ENCODE measurements around the gene XCR1.

Gene XCR1

GRCh38 chr3:45975686-45976085, 51.6 kb downstream of the XCR1 start:
- H3K9me3 ChIP-seq (ENCODE audit: control insufficient read depth, low read length), result no peaks in the 10 kb centered on the region
- no peak overlapping the region for H3K18ac ChIP-seq (ENCODE audit: low read depth in 1 of 2, low read length in 2 of 2)
- H3K4me1 ChIP-seq (ENCODE audit: control insufficient read depth, insufficient read depth, low read depth, low read length), result peaks cover 4% of the 10 kb centered on the region
- peaks cover 24 to 79% of the 10 kb centered on the region in 2 experiments for H3K36me3 ChIP-seq (ENCODE audit: control insufficient read depth in 1 of 2, insufficient read depth in 2 of 2, low read depth in 1 of 2, low read length in 2 of 2)
- H3K14ac ChIP-seq (ENCODE audit: low read length in 2 of 2), result no peak overlapping the region
- no peak overlapping the region for H4K8ac ChIP-seq (ENCODE audit: low read length)
- no peak overlapping the region for H2AFZ ChIP-seq (ENCODE audit: low read depth, low read length)
- H3K27me3 ChIP-seq (ENCODE audit: control insufficient read depth in 1 of 2, insufficient read depth in 1 of 2, low read length in 2 of 2), result no peaks in the 10 kb centered on the region
- no peak for DNase-seq
- H3K4me2 ChIP-seq (ENCODE audit: low read length, poor library complexity, severe bottlenecking), result no peak overlapping the region
- no peak overlapping the region for H2AK5ac ChIP-seq (ENCODE audit: low read length, severe bottlenecking)
- H3K79me1 ChIP-seq (replicated peaks; ENCODE audit: low read length, poor library complexity, severe bottlenecking), result no peaks in the 10 kb centered on the region
- H2BK5ac ChIP-seq (ENCODE audit: low read depth, low read length, poor library complexity, severe bottlenecking), result no peak overlapping the region
- no peak overlapping the region for H3K4ac ChIP-seq (ENCODE audit: low read depth in 1 of 2, low read length in 2 of 2)
- H2BK120ac ChIP-seq (ENCODE audit: low read depth, low read length), result no peak overlapping the region
- H2BK15ac ChIP-seq (ENCODE audit: low read depth, poor library complexity, severe bottlenecking), result no peak overlapping the region
- no peak overlapping the region for H3K9ac ChIP-seq (ENCODE audit: low read length)
- 97% methylated on average over 5 of the region's 5 CpGs for whole genome bisulfite sequencing
- no peak overlapping the region for H3K4me3 ChIP-seq (ENCODE audit: insufficient read depth in 1 of 2, low read depth in 1 of 2, low read length in 2 of 2)
- no peak overlapping the region for H3K23ac ChIP-seq (ENCODE audit: low read length in 2 of 2)
- H3K27ac ChIP-seq (ENCODE audit: low read length, poor library complexity, severe bottlenecking), result no peak overlapping the region
- no peak overlapping the region for H4K91ac ChIP-seq (ENCODE audit: low read length)
- H2BK12ac ChIP-seq (ENCODE audit: low read length in 2 of 2), result no peak overlapping the region

GRCh38 chr3:45974686-45975085, 52.6 kb downstream of the XCR1 start:
- Histone ChIP-seq H2BK15ac (ENCODE audit: low read depth, poor library complexity, severe bottlenecking) (no peak overlapping the region), H2BK5ac (ENCODE audit: low read depth, low read length, poor library complexity, severe bottlenecking) (no peak overlapping the region), H3K36me3 (ENCODE audit: control insufficient read depth in 1 of 2, insufficient read depth in 2 of 2, low read depth in 1 of 2, low read length in 2 of 2) (peaks cover 27 to 83% of the 10 kb centered on the region in 2 experiments), H3K23ac (ENCODE audit: low read length in 2 of 2) (no peak overlapping the region), H3K4me1 (ENCODE audit: control insufficient read depth, insufficient read depth, low read depth, low read length) (peaks cover 4% of the 10 kb centered on the region), H3K9me3 (ENCODE audit: control insufficient read depth, low read length) (no peaks in the 10 kb centered on the region), H2BK12ac (ENCODE audit: low read length in 2 of 2) (no peak overlapping the region), H3K27me3 (ENCODE audit: control insufficient read depth in 1 of 2, insufficient read depth in 1 of 2, low read length in 2 of 2) (no peaks in the 10 kb centered on the region), H3K4ac (ENCODE audit: low read depth in 1 of 2, low read length in 2 of 2) (no peak overlapping the region), H2AFZ (ENCODE audit: low read depth, low read length) (no peak overlapping the region), H4K8ac (ENCODE audit: low read length) (no peak overlapping the region), H3K14ac (ENCODE audit: low read length in 2 of 2) (no peak overlapping the region), H3K27ac (ENCODE audit: low read length, poor library complexity, severe bottlenecking) (no peak overlapping the region), H3K4me3 (ENCODE audit: insufficient read depth in 1 of 2, low read depth in 1 of 2, low read length in 2 of 2) (no peak overlapping the region), H2AK5ac (ENCODE audit: low read length, severe bottlenecking) (no peak overlapping the region), H3K18ac (ENCODE audit: low read depth in 1 of 2, low read length in 2 of 2) (no peak overlapping the region), H3K4me2 (ENCODE audit: low read length, poor library complexity, severe bottlenecking) (no peak overlapping the region), H2BK120ac (ENCODE audit: low read depth, low read length) (no peak overlapping the region), H3K9ac (ENCODE audit: low read length) (no peak overlapping the region), H3K79me1 (replicated peaks; ENCODE audit: low read length, poor library complexity, severe bottlenecking) (no peaks in the 10 kb centered on the region), H4K91ac (ENCODE audit: low read length) (no peak overlapping the region)
- no peak for DNase-seq
- WGBS, result 74% methylated on average over 3 of the region's 4 CpGs

DNA sequence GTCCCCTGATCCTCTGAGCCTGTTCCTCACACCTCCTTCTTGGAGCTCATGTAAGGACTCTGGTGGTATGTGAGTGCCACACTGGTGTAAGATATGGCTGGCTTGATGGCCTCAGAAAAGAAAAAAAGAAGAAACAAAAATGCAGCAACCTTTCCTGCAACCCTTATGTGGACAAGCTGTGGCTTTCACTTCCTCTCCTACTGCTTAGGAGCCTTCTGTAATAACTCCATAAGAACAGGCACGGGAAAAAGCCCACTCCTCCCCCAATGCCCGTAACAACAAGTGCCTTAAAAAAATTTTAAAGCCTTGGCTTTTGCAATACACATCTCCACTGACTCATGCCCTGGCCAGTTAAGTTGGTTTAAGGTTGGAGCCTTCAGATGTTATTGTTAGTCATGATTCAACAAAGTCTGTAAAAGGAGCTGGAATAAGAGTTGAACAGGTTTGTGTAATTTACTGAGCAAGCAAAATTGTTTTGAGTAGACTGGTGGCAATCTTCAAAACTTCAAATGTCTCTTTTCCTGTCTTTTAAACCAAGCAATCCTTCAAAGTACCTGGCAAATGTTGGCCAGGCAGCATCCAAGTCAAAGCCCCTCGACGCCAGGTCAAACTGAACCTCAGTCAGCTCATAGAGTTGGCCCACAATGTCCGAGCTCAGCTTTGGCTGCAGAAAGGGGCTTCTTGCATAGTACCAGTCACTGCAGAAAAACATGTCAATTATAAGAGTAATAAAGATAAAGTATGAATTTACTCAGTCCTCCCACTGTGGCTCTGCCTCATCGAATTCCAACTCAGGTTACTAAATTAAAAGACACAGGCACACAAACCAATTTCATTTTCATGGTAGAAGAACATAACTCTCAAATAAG, 54.5 kb downstream of the XCR1 start:
- Histone ChIP-seq H3K14ac (ENCODE audit: low read length in 2 of 2) (no peak overlapping the region), H3K4me2 (ENCODE audit: low read length, poor library complexity, severe bottlenecking) (peak overlapping the region; percentile 23), H3K4me1 (ENCODE audit: control insufficient read depth, insufficient read depth, low read depth, low read length) (peaks cover 7% of the 10 kb centered on the region), H3K18ac (ENCODE audit: low read depth in 1 of 2, low read length in 2 of 2) (peak overlapping the region in 1 of 2 experiments; percentile 28), H2BK12ac (ENCODE audit: low read length in 2 of 2) (no peak overlapping the region), H3K9me3 (ENCODE audit: control insufficient read depth, low read length) (no peaks in the 10 kb centered on the region), H3K23ac (ENCODE audit: low read length in 2 of 2) (no peak overlapping the region), H3K79me1 (replicated peaks; ENCODE audit: low read length, poor library complexity, severe bottlenecking) (no peaks in the 10 kb centered on the region), H3K27ac (ENCODE audit: low read length, poor library complexity, severe bottlenecking) (peak overlapping the region; percentile 78), H2BK120ac (ENCODE audit: low read depth, low read length) (no peak overlapping the region), H2BK15ac (ENCODE audit: low read depth, poor library complexity, severe bottlenecking) (no peak overlapping the region), H3K4me3 (ENCODE audit: insufficient read depth in 1 of 2, low read depth in 1 of 2, low read length in 2 of 2) (no peak overlapping the region), H2BK5ac (ENCODE audit: low read depth, low read length, poor library complexity, severe bottlenecking) (no peak overlapping the region), H4K8ac (ENCODE audit: low read length) (no peak overlapping the region), H4K91ac (ENCODE audit: low read length) (no peak overlapping the region), H2AK5ac (ENCODE audit: low read length, severe bottlenecking) (no peak overlapping the region), H2AFZ (ENCODE audit: low read depth, low read length) (no peak overlapping the region), H3K4ac (ENCODE audit: low read depth in 1 of 2, low read length in 2 of 2) (no peak overlapping the region), H3K36me3 (ENCODE audit: control insufficient read depth in 1 of 2, insufficient read depth in 2 of 2, low read depth in 1 of 2, low read length in 2 of 2) (peaks cover 28 to 84% of the 10 kb centered on the region in 2 experiments), H3K27me3 (ENCODE audit: control insufficient read depth in 1 of 2, insufficient read depth in 1 of 2, low read length in 2 of 2) (no peaks in the 10 kb centered on the region), H3K9ac (ENCODE audit: low read length) (peak overlapping the region; percentile 27)
- WGBS, result 100% methylated on average over 3 of the region's 6 CpGs
- DNase-seq, result peak; percentile 95

GRCh38 chr3:45969953-45970352, 57.3 kb downstream of the XCR1 start:
- H3K4me3 ChIP-seq (ENCODE audit: insufficient read depth in 1 of 2, low read depth in 1 of 2, low read length in 2 of 2), result no peak overlapping the region
- H3K4me1 ChIP-seq (ENCODE audit: control insufficient read depth, insufficient read depth, low read depth, low read length), result peaks cover 23% of the 10 kb centered on the region
- H3K18ac ChIP-seq (ENCODE audit: low read depth in 1 of 2, low read length in 2 of 2), result no peak overlapping the region
- H3K27me3 ChIP-seq (ENCODE audit: control insufficient read depth in 1 of 2, insufficient read depth in 1 of 2, low read length in 2 of 2), result no peaks in the 10 kb centered on the region
- no peak overlapping the region for H3K23ac ChIP-seq (ENCODE audit: low read length in 2 of 2)
- H3K79me1 ChIP-seq (replicated peaks; ENCODE audit: low read length, poor library complexity, severe bottlenecking), result peaks cover 7% of the 10 kb centered on the region
- H2BK15ac ChIP-seq (ENCODE audit: low read depth, poor library complexity, severe bottlenecking), result no peak overlapping the region
- H3K4ac ChIP-seq (ENCODE audit: low read depth in 1 of 2, low read length in 2 of 2), result no peak overlapping the region
- H2BK5ac ChIP-seq (ENCODE audit: low read depth, low read length, poor library complexity, severe bottlenecking), result no peak overlapping the region
- H3K4me2 ChIP-seq (ENCODE audit: low read length, poor library complexity, severe bottlenecking), result no peak overlapping the region
- H4K8ac ChIP-seq (ENCODE audit: low read length), result no peak overlapping the region
- peaks cover 42 to 85% of the 10 kb centered on the region in 2 experiments for H3K36me3 ChIP-seq (ENCODE audit: control insufficient read depth in 1 of 2, insufficient read depth in 2 of 2, low read depth in 1 of 2, low read length in 2 of 2)
- no peak overlapping the region for H3K27ac ChIP-seq (ENCODE audit: low read length, poor library complexity, severe bottlenecking)
- 96% methylated on average over 3 of the region's 3 CpGs for WGBS
- no peak overlapping the region for H4K91ac ChIP-seq (ENCODE audit: low read length)
- H3K9ac ChIP-seq (ENCODE audit: low read length), result no peak overlapping the region
- H2AK5ac ChIP-seq (ENCODE audit: low read length, severe bottlenecking), result no peak overlapping the region
- H2BK12ac ChIP-seq (ENCODE audit: low read length in 2 of 2), result no peak overlapping the region
- no peak overlapping the region for H2AFZ ChIP-seq (ENCODE audit: low read depth, low read length)
- H3K14ac ChIP-seq (ENCODE audit: low read length in 2 of 2), result no peak overlapping the region
- no peak overlapping the region for H2BK120ac ChIP-seq (ENCODE audit: low read depth, low read length)
- no peak for DNase-seq
- no peaks in the 10 kb centered on the region for H3K9me3 ChIP-seq (ENCODE audit: control insufficient read depth, low read length)
